Chondrocyte (in vitro differentiated cells): ENCODE results near the gene TMEM240. TPM values are rescaled to one million over a fixed set of nuclear protein-coding genes. Genes with fewer than 3 reads are reported as not detected.
"Not testable (repeated sequence)": the region's sequence is repeated elsewhere in the genome, so short reads cannot be mapped to it uniquely, and the experiment has no call there.

ENCODE experiments used
- DNase-seq: peaks from one replicate; pipeline ENCODE4 v3.0.0; 2021; ENCODE audit warnings: mixed read lengths, low spot score
- H3K27ac Mint-ChIP-seq: one replicate; pipeline ENCODE4 v1.8.0; 2021; ENCODE audit warnings: mild to moderate bottlenecking, moderate library complexity, mixed read lengths; ENCODE audit not compliant: unreplicated experiment
- H3K27me3 Mint-ChIP-seq: 2 replicates; pipeline ENCODE4 v1.8.0; 2021; ENCODE audit warnings: low read depth, mixed read lengths
- H3K36me3 Mint-ChIP-seq: 2 replicates; pipeline ENCODE4 v1.8.0; 2021; ENCODE audit warnings: low read depth, mixed read lengths
- H3K4me1 Mint-ChIP-seq: 2 replicates; pipeline ENCODE4 v1.8.0; 2021; ENCODE audit warnings: low read depth, mild to moderate bottlenecking, mixed read lengths
- H3K4me3 Mint-ChIP-seq: one replicate; pipeline ENCODE4 v1.8.0; 2021; ENCODE audit warnings: mild to moderate bottlenecking, moderate library complexity, mixed read lengths; ENCODE audit not compliant: unreplicated experiment
- H3K9me3 Mint-ChIP-seq: 2 replicates; pipeline ENCODE4 v1.8.0; 2021; ENCODE audit warnings: low read depth, mixed read lengths
- total RNA-seq: library from RNA; stranded (reverse); gene quantifications from 3 replicates; pipeline ENCODE4 v1.2.1, GENCODE V29; 2021
- TF ChIP-seq, protein P1 (sequence below): fragments of 200-600 bp; sonication (generic); IDR thresholded peaks from 2 replicates; pipeline ENCODE4 v1.5.0; 2021; ENCODE audit warnings: antibody characterized with exemption, mild to moderate bottlenecking, moderate library complexity

Gene TMEM240
- total RNA-seq, 1 donor from 2014 or later = 6.1 TPM

DNA sequence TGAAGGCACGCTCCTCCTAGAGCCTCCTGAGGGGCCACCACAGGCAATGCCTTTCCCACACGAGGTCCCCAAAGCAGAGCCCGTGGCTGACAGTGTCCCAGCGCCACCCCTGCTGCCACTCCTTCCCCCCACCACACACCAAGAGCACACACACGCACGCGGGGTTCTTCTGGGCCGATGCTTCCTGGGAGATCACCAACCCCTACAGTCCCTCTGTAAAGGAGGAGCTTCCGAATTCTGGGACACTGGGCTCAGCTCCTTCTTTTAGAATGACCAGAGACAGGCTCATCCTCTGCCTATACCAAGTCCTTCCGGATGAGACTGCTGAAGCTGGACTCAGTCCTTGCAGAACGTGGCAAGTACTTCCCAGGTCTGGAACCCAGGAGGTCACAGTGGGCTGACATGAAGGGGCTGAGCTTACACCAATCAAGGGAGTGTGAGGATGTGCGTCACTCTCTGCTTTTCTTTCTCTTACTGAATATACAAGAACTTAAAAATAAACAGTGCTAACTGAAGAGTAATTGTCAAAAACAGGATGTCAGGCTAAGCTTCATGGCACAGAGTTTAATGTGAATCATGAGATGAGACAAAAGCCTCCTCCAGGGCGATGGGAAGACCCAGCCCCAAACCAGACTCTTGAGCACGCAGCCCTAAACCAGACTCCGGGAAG lies 21.5 kb upstream of the TMEM240 start:
- peaks cover 19% of the 10 kb centered on the region for H3K36me3 Mint-ChIP-seq
- H3K4me1 Mint-ChIP-seq = peaks cover 7% of the 10 kb centered on the region
- no peak overlapping the region for H3K27ac Mint-ChIP-seq
- no peaks in the 10 kb centered on the region for H3K27me3 Mint-ChIP-seq
- TF ChIP-seq, protein P1, sequence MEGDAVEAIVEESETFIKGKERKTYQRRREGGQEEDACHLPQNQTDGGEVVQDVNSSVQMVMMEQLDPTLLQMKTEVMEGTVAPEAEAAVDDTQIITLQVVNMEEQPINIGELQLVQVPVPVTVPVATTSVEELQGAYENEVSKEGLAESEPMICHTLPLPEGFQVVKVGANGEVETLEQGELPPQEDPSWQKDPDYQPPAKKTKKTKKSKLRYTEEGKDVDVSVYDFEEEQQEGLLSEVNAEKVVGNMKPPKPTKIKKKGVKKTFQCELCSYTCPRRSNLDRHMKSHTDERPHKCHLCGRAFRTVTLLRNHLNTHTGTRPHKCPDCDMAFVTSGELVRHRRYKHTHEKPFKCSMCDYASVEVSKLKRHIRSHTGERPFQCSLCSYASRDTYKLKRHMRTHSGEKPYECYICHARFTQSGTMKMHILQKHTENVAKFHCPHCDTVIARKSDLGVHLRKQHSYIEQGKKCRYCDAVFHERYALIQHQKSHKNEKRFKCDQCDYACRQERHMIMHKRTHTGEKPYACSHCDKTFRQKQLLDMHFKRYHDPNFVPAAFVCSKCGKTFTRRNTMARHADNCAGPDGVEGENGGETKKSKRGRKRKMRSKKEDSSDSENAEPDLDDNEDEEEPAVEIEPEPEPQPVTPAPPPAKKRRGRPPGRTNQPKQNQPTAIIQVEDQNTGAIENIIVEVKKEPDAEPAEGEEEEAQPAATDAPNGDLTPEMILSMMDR = no peak
- H3K4me3 Mint-ChIP-seq = no peak overlapping the region
- H3K9me3 Mint-ChIP-seq = no peaks in the 10 kb centered on the region
- no peak for DNase-seq

DNA sequence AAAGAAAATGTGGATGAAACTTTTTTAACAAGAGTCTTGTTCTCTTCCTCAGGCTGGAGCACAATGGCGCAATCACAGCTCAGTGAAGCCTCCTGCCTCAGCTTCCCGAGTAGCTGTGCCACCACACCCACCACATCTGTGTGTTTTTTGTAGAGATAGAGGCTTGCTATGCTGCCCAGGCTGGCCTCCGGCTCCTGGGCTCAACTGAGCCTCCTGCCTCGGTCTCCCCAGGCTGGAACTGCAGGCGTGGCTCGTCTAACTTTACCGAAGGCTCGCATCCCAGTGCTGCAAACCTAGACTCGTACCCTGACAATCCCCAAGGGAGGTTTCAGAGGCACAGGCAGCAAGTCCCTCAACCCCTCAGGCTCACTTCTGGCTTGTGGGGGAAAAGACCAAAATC lies 19.8 kb upstream of the TMEM240 start:
- H3K4me1 Mint-ChIP-seq = peaks cover 6% of the 10 kb centered on the region
- TF ChIP-seq, protein P1 = no peak
- H3K4me3 Mint-ChIP-seq = no peak overlapping the region
- no peak for DNase-seq
- no peaks in the 10 kb centered on the region for H3K9me3 Mint-ChIP-seq
- H3K27ac Mint-ChIP-seq = no peak overlapping the region
- H3K36me3 Mint-ChIP-seq = peaks cover 20% of the 10 kb centered on the region
- no peaks in the 10 kb centered on the region for H3K27me3 Mint-ChIP-seq

DNA sequence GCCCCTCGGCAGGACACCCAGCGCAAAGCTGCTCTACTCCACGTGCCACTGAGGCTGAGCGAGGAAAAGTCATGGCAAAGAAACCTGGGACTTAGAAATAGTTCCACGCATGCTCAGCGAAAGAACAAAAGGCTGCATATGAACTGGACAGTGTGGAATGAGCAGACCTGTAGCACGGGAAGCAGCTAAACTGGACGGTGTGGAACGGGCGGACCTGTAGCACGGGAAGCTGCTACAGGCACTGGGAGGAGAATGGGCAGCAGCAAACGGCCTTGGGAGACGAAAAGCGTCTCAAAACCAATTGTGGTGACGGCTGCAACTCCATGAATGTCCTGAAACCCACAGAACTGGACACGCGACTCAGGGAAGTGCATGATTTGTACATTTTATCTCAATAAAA lies 18.6 kb upstream of the TMEM240 start:
- Mint-ChIP-seq H3K36me3 (peaks cover 12% of the 10 kb centered on the region), H3K4me1 (peaks cover 7% of the 10 kb centered on the region), H3K9me3 (no peaks in the 10 kb centered on the region), H3K4me3 (no peak overlapping the region), H3K27ac (no peak overlapping the region), H3K27me3 (no peaks in the 10 kb centered on the region)
- TF ChIP-seq, protein P1 = no peak
- no peak for DNase-seq

DNA sequence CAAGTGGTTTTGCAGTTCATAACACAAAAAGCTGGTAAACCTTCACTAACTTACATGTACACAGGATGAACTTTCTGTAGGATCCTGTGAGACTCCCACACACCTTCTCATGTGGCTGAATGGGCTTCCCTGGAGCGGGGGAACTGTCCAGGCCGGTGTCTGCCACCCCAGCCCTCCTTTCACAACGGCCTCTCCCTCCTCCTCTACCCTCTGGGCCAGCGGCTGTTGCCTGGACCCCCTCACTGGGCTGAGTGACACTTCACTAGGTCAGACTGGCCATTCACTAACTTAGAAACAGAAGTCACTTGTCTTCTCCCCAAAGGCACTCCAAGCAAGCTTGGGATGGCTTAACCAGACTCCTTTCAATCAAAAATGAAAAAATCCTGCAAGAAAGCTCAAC lies 18.2 kb upstream of the TMEM240 start:
- H3K4me1 Mint-ChIP-seq = peaks cover 11% of the 10 kb centered on the region
- H3K27ac Mint-ChIP-seq = no peak overlapping the region
- DNase-seq = no peak
- peaks cover 9% of the 10 kb centered on the region for H3K36me3 Mint-ChIP-seq
- H3K9me3 Mint-ChIP-seq = no peaks in the 10 kb centered on the region
- H3K27me3 Mint-ChIP-seq = no peaks in the 10 kb centered on the region
- no peak overlapping the region for H3K4me3 Mint-ChIP-seq
- TF ChIP-seq, protein P1 = no peak

DNA sequence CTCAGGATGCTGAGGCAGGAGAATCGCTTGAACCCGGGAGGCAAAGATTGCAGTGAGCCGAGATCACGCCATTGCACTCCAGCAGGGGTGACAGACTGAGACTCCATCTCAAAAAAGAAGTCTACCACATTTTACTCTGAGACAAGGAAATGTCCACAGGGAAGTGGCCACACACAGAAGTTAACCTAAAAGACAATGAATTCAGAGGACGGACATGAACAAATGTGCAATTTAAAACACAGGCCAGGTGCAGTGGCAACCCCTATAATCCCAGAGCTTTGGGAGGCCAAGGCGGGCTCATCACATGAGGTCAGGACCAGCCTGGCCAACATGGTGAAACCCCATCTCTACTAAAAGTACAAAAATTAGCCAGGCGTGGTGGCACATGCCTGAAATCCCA lies 17.3 kb upstream of the TMEM240 start:
- H3K9me3 Mint-ChIP-seq, H3K4me3 Mint-ChIP-seq, DNase-seq, H3K27ac Mint-ChIP-seq, H3K27me3 Mint-ChIP-seq, H3K36me3 Mint-ChIP-seq: not testable (repeated sequence)
- peaks cover 11% of the 10 kb centered on the region for H3K4me1 Mint-ChIP-seq

DNA sequence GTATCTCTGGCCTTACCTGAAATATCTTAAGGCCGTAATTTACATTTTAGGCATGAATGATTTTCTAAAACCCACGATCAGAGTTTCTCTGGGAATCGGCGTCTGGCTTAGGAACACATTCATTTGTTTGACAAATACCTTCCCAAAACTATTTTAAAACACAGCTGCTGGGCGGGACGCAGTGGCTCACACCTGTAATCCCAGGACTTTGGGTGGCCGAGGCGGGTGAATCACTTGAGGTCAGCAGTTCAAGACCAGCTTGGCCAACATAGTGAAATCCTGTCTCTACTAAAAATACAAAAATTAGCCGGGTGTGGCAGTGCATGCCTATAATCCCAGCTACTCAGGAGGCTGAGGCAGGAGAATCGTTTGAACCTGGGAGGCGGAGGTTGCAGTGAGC lies 16.5 kb upstream of the TMEM240 start:
- not testable (repeated sequence) for H3K27ac Mint-ChIP-seq, DNase-seq, H3K36me3 Mint-ChIP-seq, H3K4me3 Mint-ChIP-seq, H3K9me3 Mint-ChIP-seq, H3K27me3 Mint-ChIP-seq
- peaks cover 12% of the 10 kb centered on the region for H3K4me1 Mint-ChIP-seq
